Astrocyte (in vitro differentiated cells and primary cell): ENCODE data around the gene TGM2.

Source experiments
- CTCF ChIP-seq: IDR thresholded peaks from 2 replicates; pipeline ENCODE4 v1.5.1; 2011; ENCODE audit warnings: low read depth, mild to moderate bottlenecking, inconsistent platforms, low read length, moderate library complexity; ENCODE audit not compliant: insufficient read depth
- EZH2 ChIP-seq: IDR thresholded peaks from 2 replicates; pipeline ENCODE4 v1.6.1; 2012; ENCODE audit warnings: mild to moderate bottlenecking, low read length, inconsistent platforms; ENCODE audit not compliant: insufficient read depth

- TF ChIP-seq CTCF (no peak), EZH2 (no peak)
Measured at GRCh38 chr20:38104285-38104684, 60.8 kb downstream of the TGM2 start.
